ENCODE results near the gene CFAP47. TPM values are rescaled to one million over a fixed set of nuclear protein-coding genes. Genes with fewer than 3 reads are reported as not detected.

Gene CFAP47
- total and polyA plus RNA-seq, 2 donors (not counting 3 experiments of a cell fraction or from before 2014, with no cell fraction given) = not detected

- intact Hi-C loops (cut with micrococcal nuclease) (no loop called here), dilution Hi-C loops (cut with MboI; ENCODE audit: extremely low pct_ligation_motif_present, low sequenced_read_pairs) (no loop called here)
- no TSS peak for BruUV-seq (replicated peaks)
- CTCF ChIA-PET = no interaction called here
- H3K9me3 ChIP-seq (replicated peaks; ENCODE audit: control insufficient read depth, insufficient read depth, low read length) = no peaks in the 10 kb centered on the region
- no peak overlapping the region for H3K4me2 ChIP-seq (ENCODE audit: insufficient read depth, low read length)
- H3K4me1 ChIP-seq (ENCODE audit: control insufficient read depth, extremely low read depth, insufficient read depth, low read length) = no peaks in the 10 kb centered on the region
- H3K4me3 ChIP-seq (replicated peaks in 1 of 3; ENCODE audit: insufficient read depth in 1 of 3, low read depth in 1 of 3, low read length in 3 of 3) = no peak overlapping the region
- POLR2A ChIA-PET = no interaction called here
- TF ChIP-seq EZH2 (IDR thresholded peaks at IDR 0.05; ENCODE audit: borderline replicate concordance, low read depth, low read length, severe bottlenecking) (no peak), MYC (IDR thresholded peaks at IDR 0.05; ENCODE audit: low read depth, low read length) (no peak), FOS (IDR thresholded peaks at IDR 0.05; ENCODE audit: borderline replicate concordance, insufficient read depth, low read length) (no peak), POLR2AphosphoS5 (IDR thresholded peaks at IDR 0.05; ENCODE audit: insufficient read depth, low read depth, low read length) (no peak), GATA2 (IDR thresholded peaks at IDR 0.05; ENCODE audit: insufficient read depth, insufficient read length, low read depth, low read length) (no peak), JUN (IDR thresholded peaks at IDR 0.05; ENCODE audit: borderline replicate concordance, insufficient read depth, insufficient read length, low read depth) (no peak), POLR2A (IDR thresholded peaks at IDR 0.05; ENCODE audit: low read depth, low read length) (no peak)
- TF ChIP-seq, protein P1, sequence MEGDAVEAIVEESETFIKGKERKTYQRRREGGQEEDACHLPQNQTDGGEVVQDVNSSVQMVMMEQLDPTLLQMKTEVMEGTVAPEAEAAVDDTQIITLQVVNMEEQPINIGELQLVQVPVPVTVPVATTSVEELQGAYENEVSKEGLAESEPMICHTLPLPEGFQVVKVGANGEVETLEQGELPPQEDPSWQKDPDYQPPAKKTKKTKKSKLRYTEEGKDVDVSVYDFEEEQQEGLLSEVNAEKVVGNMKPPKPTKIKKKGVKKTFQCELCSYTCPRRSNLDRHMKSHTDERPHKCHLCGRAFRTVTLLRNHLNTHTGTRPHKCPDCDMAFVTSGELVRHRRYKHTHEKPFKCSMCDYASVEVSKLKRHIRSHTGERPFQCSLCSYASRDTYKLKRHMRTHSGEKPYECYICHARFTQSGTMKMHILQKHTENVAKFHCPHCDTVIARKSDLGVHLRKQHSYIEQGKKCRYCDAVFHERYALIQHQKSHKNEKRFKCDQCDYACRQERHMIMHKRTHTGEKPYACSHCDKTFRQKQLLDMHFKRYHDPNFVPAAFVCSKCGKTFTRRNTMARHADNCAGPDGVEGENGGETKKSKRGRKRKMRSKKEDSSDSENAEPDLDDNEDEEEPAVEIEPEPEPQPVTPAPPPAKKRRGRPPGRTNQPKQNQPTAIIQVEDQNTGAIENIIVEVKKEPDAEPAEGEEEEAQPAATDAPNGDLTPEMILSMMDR (IDR thresholded peaks at IDR 0.05; ENCODE audit: extremely low read depth in 1 of 2, insufficient read depth in 1 of 2, low read depth in 1 of 2, low read length in 2 of 2) = no peak
- TF ChIP-seq, protein P2, sequence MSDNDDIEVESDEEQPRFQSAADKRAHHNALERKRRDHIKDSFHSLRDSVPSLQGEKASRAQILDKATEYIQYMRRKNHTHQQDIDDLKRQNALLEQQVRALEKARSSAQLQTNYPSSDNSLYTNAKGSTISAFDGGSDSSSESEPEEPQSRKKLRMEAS (IDR thresholded peaks at IDR 0.05; ENCODE audit: insufficient read depth, insufficient read length) = no peak
- FAIRE-seq = no peak
- no peak for DNase-seq (ENCODE audit: low read depth, low spot score)
- H3K27me3 ChIP-seq (ENCODE audit: control insufficient read depth in 2 of 2, insufficient read depth in 2 of 2, low read length in 2 of 2) = no peaks in the 10 kb centered on the region
- no peaks in the 10 kb centered on the region for H3K36me3 ChIP-seq (ENCODE audit: control insufficient read depth in 2 of 2, extremely low read depth in 1 of 2, insufficient read depth in 2 of 2, low read length in 2 of 2)
- no peaks in the 10 kb centered on the region for H4K20me1 ChIP-seq (replicated peaks; ENCODE audit: control insufficient read depth, extremely low read depth, insufficient read depth, low read length)
- H3K27ac ChIP-seq (ENCODE audit: insufficient read depth, low read depth, low read length) = no peak overlapping the region
- no peaks in the 10 kb centered on the region for H3K79me2 ChIP-seq (ENCODE audit: control insufficient read depth, insufficient read depth, low read length)
- no peak overlapping the region for H3K9ac ChIP-seq (replicated peaks; ENCODE audit: extremely low read depth, insufficient read depth, low read length)
- H3K9me1 ChIP-seq (replicated peaks; ENCODE audit: control insufficient read depth, extremely low read depth, insufficient read depth, low read length) = no peaks in the 10 kb centered on the region
- no peak overlapping the region for H2AFZ ChIP-seq (ENCODE audit: low read depth, low read length)
Measured at GRCh38 chrX:36314303-36314702, 394.8 kb downstream of the CFAP47 start.
